Measurements from ENCODE around the gene CALN1.

DNA sequence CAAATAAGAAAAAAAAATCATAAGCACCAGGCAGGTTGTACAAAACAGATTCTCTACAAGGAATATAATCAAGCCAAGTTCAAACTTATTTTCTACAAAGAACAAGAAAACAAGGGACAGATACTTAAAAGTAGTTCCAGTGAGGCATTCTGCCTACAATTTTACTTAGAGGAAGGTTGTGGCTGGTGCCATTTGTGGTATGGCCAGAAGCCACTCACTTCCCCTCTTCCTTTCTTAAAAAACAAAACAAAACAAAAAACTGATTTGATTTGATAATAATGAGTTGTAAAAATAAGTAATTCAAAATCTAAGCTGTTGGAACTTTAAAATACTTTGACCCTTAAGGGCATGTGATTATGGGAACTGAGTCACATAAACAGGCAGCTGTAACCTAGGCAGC, 420.6 kb downstream of the CALN1 start:
- TF ChIP-seq CTCF (IDR thresholded peaks at IDR 0.05) (no peak), POLR2A (IDR thresholded peaks at IDR 0.05) (no peak), EP300 (IDR thresholded peaks at IDR 0.05) (no peak)

All from ovary (tissue), 3 donors.